ENCODE measurements around the gene GALNT1. TPM values are rescaled to one million over a fixed set of nuclear protein-coding genes. Genes with fewer than 3 reads are reported as not detected.

GALNT1 gene
- total RNA-seq, 2 donors from 2014 or later: 27.0 to 37.2 TPM

DNA sequence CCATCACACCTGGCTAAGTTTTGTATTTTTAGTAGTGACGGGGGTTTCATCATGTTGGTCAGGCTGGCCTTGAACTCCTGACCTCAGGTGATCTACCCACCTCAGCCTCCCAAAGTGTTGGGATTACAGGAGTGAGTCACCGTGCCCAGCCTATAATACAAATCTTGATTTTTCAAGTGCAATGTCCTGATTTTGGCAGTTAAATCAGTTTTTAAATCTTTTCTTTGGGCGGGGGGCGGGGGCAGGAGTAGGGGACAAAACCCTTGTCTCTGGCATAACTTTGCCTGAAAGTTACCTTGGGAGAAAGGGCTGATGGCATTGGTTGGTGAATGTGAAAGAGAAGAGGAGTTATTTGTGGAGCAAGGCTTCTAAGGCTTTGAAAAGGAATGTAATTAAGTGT is 12.3 kb downstream of the GALNT1 start:
- Histone ChIP-seq H3K27ac (no peak overlapping the region), H3K27me3 (no peaks in the 10 kb centered on the region), H3K9me3 (no peaks in the 10 kb centered on the region), H3K36me3 (replicated peaks in 1 of 2; ENCODE audit: insufficient read depth in 1 of 2, low read depth in 2 of 2) (no peaks in the 10 kb centered on the region), H3K4me1 (no peaks in the 10 kb centered on the region), H3K4me3 (no peak overlapping the region)
- ATAC-seq: no peak
- 83 to 88% methylated on average over 4 of the region's 4 CpGs for WGBS, 2 donors
- no peak for TF ChIP-seq CTCF (IDR thresholded peaks at IDR 0.05)
- no peak for TF ChIP-seq POLR2A (IDR thresholded peaks at IDR 0.05)
- no peak for DNase-seq
- intact Hi-C loops (cut with DNase I): loop anchor here (10.0 kb wide), 1 partner anchor 109 kb away; no protein-coding TSS in a partner anchor

DNA sequence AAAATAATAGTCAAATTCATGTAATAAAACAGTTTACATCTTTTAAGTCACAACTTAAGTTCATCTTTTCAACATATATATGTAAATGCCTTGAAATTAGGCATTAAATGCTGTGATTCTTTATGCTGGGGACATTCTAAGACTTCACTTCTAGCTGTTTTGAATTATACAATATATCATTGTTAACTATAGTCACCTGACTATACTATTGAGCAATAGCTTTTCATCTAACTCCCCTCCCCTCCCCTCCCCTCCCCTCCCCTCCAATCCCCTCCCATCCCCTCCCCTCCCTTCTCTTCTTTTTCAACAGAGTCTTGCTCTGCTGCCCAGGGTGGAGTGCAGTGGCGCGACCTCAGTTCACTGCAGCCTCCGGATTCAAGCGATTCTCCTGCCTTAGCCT is 16.2 kb downstream of the GALNT1 start:
- no peaks in the 10 kb centered on the region for H3K27me3 ChIP-seq
- no peaks in the 10 kb centered on the region for H3K9me3 ChIP-seq
- DNase-seq: no peak
- no peak for TF ChIP-seq CTCF (IDR thresholded peaks at IDR 0.05)
- TF ChIP-seq POLR2A (IDR thresholded peaks at IDR 0.05): no peak
- no peaks in the 10 kb centered on the region for H3K36me3 ChIP-seq (replicated peaks in 1 of 2; ENCODE audit: insufficient read depth in 1 of 2, low read depth in 2 of 2)
- ATAC-seq: no peak
- no peak overlapping the region for H3K4me3 ChIP-seq
- no peaks in the 10 kb centered on the region for H3K4me1 ChIP-seq
- no peak overlapping the region for H3K27ac ChIP-seq
- intact Hi-C loops (cut with DNase I): loop anchor here (10.0 kb wide), 1 partner anchor 113 kb away; no protein-coding TSS in a partner anchor
- 92 to 98% methylated on average over 4 of the region's 4 CpGs for WGBS, 2 donors

DNA sequence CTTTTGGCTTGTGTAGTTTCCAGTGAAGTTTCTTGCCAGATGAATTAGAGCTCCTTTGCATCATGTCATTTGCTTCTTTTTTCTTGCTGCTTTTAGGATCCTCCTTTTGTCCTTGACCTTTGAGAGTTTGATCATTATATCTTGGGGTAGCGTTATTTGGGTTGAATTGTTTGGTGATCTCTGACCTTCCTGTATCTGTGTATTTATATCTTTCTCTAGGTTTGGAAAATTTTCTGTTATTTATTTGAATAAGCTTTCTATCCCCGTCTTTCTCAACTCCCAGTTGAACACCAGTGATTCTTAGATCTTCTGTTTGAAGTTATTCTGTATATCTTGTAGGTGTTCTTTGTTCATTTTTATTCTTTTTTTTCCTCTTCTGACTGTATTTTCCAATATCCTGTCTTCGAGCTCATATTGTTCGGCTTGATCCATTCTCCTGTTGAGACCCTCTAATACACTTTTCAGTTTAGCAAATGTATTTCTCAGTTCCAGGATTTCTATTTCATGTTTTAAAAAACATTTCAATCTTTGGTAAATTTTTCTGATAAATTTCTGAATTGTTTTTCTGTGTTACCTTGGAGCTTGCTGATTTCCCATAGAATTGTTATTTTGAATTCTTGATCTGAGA is 20.8 kb downstream of the GALNT1 start:
- Histone ChIP-seq H3K4me1 (no peaks in the 10 kb centered on the region), H3K36me3 (replicated peaks in 1 of 2; ENCODE audit: insufficient read depth in 1 of 2, low read depth in 2 of 2) (no peaks in the 10 kb centered on the region), H3K4me3 (no peak overlapping the region), H3K27me3 (no peaks in the 10 kb centered on the region), H3K27ac (no peak overlapping the region), H3K9me3 (no peaks in the 10 kb centered on the region)
- TF ChIP-seq CTCF (IDR thresholded peaks at IDR 0.05) (no peak), POLR2A (IDR thresholded peaks at IDR 0.05) (no peak)
- DNase-seq (no peak), ATAC-seq (no peak)
- intact Hi-C loops (cut with DNase I): no loop called here
- WGBS, 2 donors: 77 to 91% methylated on average over 4 of the region's 4 CpGs

GRCh38 chr18:35603008-35603407 is 21.5 kb downstream of the GALNT1 start:
- no peak for TF ChIP-seq CTCF (IDR thresholded peaks at IDR 0.05)
- TF ChIP-seq POLR2A (IDR thresholded peaks at IDR 0.05): no peak
- ATAC-seq (no peak), DNase-seq (no peak)
- H3K4me1 ChIP-seq: no peaks in the 10 kb centered on the region
- no peaks in the 10 kb centered on the region for H3K27me3 ChIP-seq
- H3K4me3 ChIP-seq: no peak overlapping the region
- no peak overlapping the region for H3K27ac ChIP-seq
- intact Hi-C loops (cut with DNase I): no loop called here
- no peaks in the 10 kb centered on the region for H3K9me3 ChIP-seq
- H3K36me3 ChIP-seq (replicated peaks in 1 of 2; ENCODE audit: insufficient read depth in 1 of 2, low read depth in 2 of 2): no peaks in the 10 kb centered on the region

GRCh38 chr18:35603528-35603927 is 22.0 kb downstream of the GALNT1 start:
- DNase-seq (no peak), ATAC-seq (no peak)
- no peak for TF ChIP-seq CTCF (IDR thresholded peaks at IDR 0.05)
- TF ChIP-seq POLR2A (IDR thresholded peaks at IDR 0.05): no peak
- intact Hi-C loops (cut with DNase I): no loop called here
- Histone ChIP-seq H3K27ac (no peak overlapping the region), H3K27me3 (no peaks in the 10 kb centered on the region), H3K36me3 (replicated peaks in 1 of 2; ENCODE audit: insufficient read depth in 1 of 2, low read depth in 2 of 2) (no peaks in the 10 kb centered on the region), H3K4me3 (no peak overlapping the region), H3K9me3 (no peaks in the 10 kb centered on the region), H3K4me1 (no peaks in the 10 kb centered on the region)
- 89 to 97% methylated on average over 3 of the region's 3 CpGs for WGBS, 2 donors
